H9 (cell line): ENCODE results near the gene PRR33. TPM values are rescaled to one million over a fixed set of nuclear protein-coding genes. Genes with fewer than 3 reads are reported as not detected.

Experiments used
- DNase-seq: peaks from one replicate; pipeline ENCODE4 v3.0.0-alpha.2; 2017
- H2AFZ ChIP-seq: one replicate; pipeline ENCODE4 v1.6.1; 2013; ENCODE audit warnings: mild to moderate bottlenecking, low read length, control low read depth, moderate library complexity
- H2AK5ac ChIP-seq: 2 replicates; pipeline ENCODE4 v1.6.1; 2013; ENCODE audit warnings: low read length, control low read depth, mixed read lengths; ENCODE audit not compliant: insufficient read length
- H2BK120ac ChIP-seq: one replicate; pipeline ENCODE4 v1.6.1; 2013; ENCODE audit warnings: low read depth, mild to moderate bottlenecking, low read length, control low read depth, inconsistent platforms; ENCODE audit not compliant: poor library complexity, severe bottlenecking
- H2BK12ac ChIP-seq: 2 replicates; pipeline ENCODE4 v1.6.1; 2013; ENCODE audit warnings: low read length, control low read depth, mixed read lengths, low read depth; ENCODE audit not compliant: insufficient read length
- H2BK15ac ChIP-seq: 2 replicates; pipeline ENCODE4 v1.6.1; 2013; ENCODE audit warnings: low read depth, low read length, control low read depth
- H2BK20ac ChIP-seq: one replicate; pipeline ENCODE4 v1.6.1; 2013; ENCODE audit warnings: low read depth, mild to moderate bottlenecking, low read length, control low read depth, inconsistent platforms; ENCODE audit not compliant: poor library complexity, severe bottlenecking
- H2BK5ac ChIP-seq: 2 replicates; pipeline ENCODE4 v1.6.1; 2013; ENCODE audit warnings: low read length, control low read depth, mixed read lengths; ENCODE audit not compliant: insufficient read length
- H3K14ac ChIP-seq: 2 replicates; pipeline ENCODE4 v1.6.1; 2013; ENCODE audit warnings: low read length, control low read depth; ENCODE audit not compliant: insufficient read depth
- H3K18ac ChIP-seq: 2 replicates; pipeline ENCODE4 v1.6.1; 2013; ENCODE audit warnings: low read depth, mild to moderate bottlenecking, mixed read lengths, low read length, control low read depth; ENCODE audit not compliant: insufficient read length
- H3K23ac ChIP-seq: 2 replicates; pipeline ENCODE4 v1.6.1; 2013; ENCODE audit warnings: low read length, control low read depth, mixed read lengths, low read depth; ENCODE audit not compliant: insufficient read length
- H3K23me2 ChIP-seq: 2 replicates; pipeline ENCODE4 v1.6.1; 2013; ENCODE audit warnings: low read depth, mild to moderate bottlenecking, mixed read lengths, low read length, control low read depth; ENCODE audit not compliant: insufficient read length, poor library complexity, severe bottlenecking
- H3K27ac ChIP-seq: 2 replicates; pipeline ENCODE4 v1.5.1; 2013; ENCODE audit warnings: low read length, control low read depth, mixed read lengths, low read depth; ENCODE audit not compliant: insufficient read length
- H3K27me3 ChIP-seq: 2 replicates; pipeline ENCODE4 v1.6.1; 2013; ENCODE audit warnings: low read length, control low read depth, inconsistent platforms; ENCODE audit not compliant: insufficient read depth
- H3K4ac ChIP-seq: 2 replicates; pipeline ENCODE4 v1.6.1; 2013; ENCODE audit warnings: low read depth, mild to moderate bottlenecking, control low read depth, inconsistent platforms, low read length, moderate library complexity
- H3K4me1 ChIP-seq: 2 replicates; pipeline ENCODE4 v1.6.1; 2013; ENCODE audit warnings: low read length, control low read depth, inconsistent platforms; ENCODE audit not compliant: insufficient read depth
- H3K4me2 ChIP-seq: 2 replicates; pipeline ENCODE4 v1.6.1; 2013; ENCODE audit warnings: low read length, control low read depth, mixed read lengths; ENCODE audit not compliant: insufficient read length, insufficient read depth
- H3K56ac ChIP-seq: 2 replicates; pipeline ENCODE4 v1.6.1; 2013; ENCODE audit warnings: low read depth, mild to moderate bottlenecking, mixed read lengths, low read length, control low read depth; ENCODE audit not compliant: insufficient read length
- H3K79me1 ChIP-seq: 2 replicates; pipeline ENCODE4 v1.6.1; 2013; ENCODE audit warnings: low read depth, mild to moderate bottlenecking, moderate library complexity, low read length, control low read depth, inconsistent platforms; ENCODE audit not compliant: insufficient read depth, poor library complexity, severe bottlenecking
- H3K79me2 ChIP-seq: 2 replicates; pipeline ENCODE4 v1.6.1; 2013; ENCODE audit warnings: low read length, control low read depth, inconsistent platforms; ENCODE audit not compliant: insufficient read depth
- H3K9ac ChIP-seq: 2 replicates; pipeline ENCODE4 v1.6.1; 2013; ENCODE audit warnings: low read length, control low read depth, mixed read lengths; ENCODE audit not compliant: insufficient read length; ENCODE audit errors: extremely low read depth
- H3K9me3 ChIP-seq: one replicate; pipeline ENCODE4 v1.6.1; 2013; ENCODE audit warnings: low read depth, low read length, inconsistent platforms; ENCODE audit not compliant: control insufficient read depth
- H3T11ph ChIP-seq: one replicate; pipeline ENCODE4 v1.6.1; 2013; ENCODE audit warnings: mild to moderate bottlenecking, low read length, control low read depth, inconsistent platforms
- H4K20me1 ChIP-seq: one replicate; pipeline ENCODE4 v1.6.1; 2013; ENCODE audit not compliant: control insufficient read depth, insufficient read length, insufficient read depth
- H4K5ac ChIP-seq: 2 replicates; pipeline ENCODE4 v1.6.1; 2013; ENCODE audit warnings: low read depth, mild to moderate bottlenecking, mixed read lengths, low read length, control low read depth; ENCODE audit not compliant: insufficient read length
- H4K8ac ChIP-seq: replicated peaks from 2 replicates; pipeline ENCODE4 v1.6.1; 2013; ENCODE audit warnings: low read length, control low read depth, mixed read lengths, low read depth; ENCODE audit not compliant: insufficient read length
- H4K91ac ChIP-seq: 2 replicates; pipeline ENCODE4 v1.6.1; 2013; ENCODE audit warnings: low read depth, mild to moderate bottlenecking, moderate library complexity, mixed read lengths, low read length, control low read depth; ENCODE audit not compliant: insufficient read length
- H3K27ac Mint-ChIP-seq, 3 experiments: 2 replicates in 2 of 3; 3 replicates in 1 of 3; pipeline ENCODE4 v1.8.0; 2020 to 2021; ENCODE audit warnings: mixed read lengths in 3 of 3, mild to moderate bottlenecking in 1 of 3, moderate library complexity in 1 of 3
- H3K27me3 Mint-ChIP-seq: 2 replicates; pipeline ENCODE4 v1.8.0; 2021; ENCODE audit warnings: low read depth, mild to moderate bottlenecking, moderate library complexity, mixed read lengths
- H3K36me3 Mint-ChIP-seq, 3 experiments: 2 replicates in 2 of 3; 3 replicates in 1 of 3; pipeline ENCODE4 v1.8.0; 2020 to 2021; ENCODE audit warnings: low read depth in 3 of 3, mixed read lengths in 3 of 3; ENCODE audit not compliant: insufficient read depth in 1 of 3
- H3K4me1 Mint-ChIP-seq, 2 experiments: 2 replicates each; pipeline ENCODE4 v1.8.0; 2020; ENCODE audit warnings: mixed read lengths in 2 of 2
- H3K4me3 Mint-ChIP-seq, 2 experiments: 2 replicates in 1 of 2; 3 replicates in 1 of 2; pipeline ENCODE4 v1.8.0; 2020 to 2021; ENCODE audit warnings: mild to moderate bottlenecking in 2 of 2, mixed read lengths in 2 of 2, moderate library complexity in 1 of 2
- H3K9me3 Mint-ChIP-seq, 2 experiments: 2 replicates in 1 of 2; 3 replicates in 1 of 2; pipeline ENCODE4 v1.8.0; 2020; ENCODE audit warnings: mild to moderate bottlenecking in 2 of 2, mixed read lengths in 2 of 2, moderate library complexity in 1 of 2
- CTCF ChIP-seq: fragments of 200-600 bp; sonication (generic); conservative IDR thresholded peaks from 3 replicates; pipeline ENCODE4 v1.8.0; 2021; ENCODE audit warnings: antibody characterized with exemption, mild to moderate bottlenecking
- WGBS: extraction: QIAGEN DNeasy Blood & Tissue Kit; methylation state at CpG from one replicate; pipeline ENCODE4 v1.1.7; 2013; ENCODE audit warnings: missing lambda C conversion rate, low lambda C conversion rate, mixed read lengths; ENCODE audit not compliant: insufficient read length; ENCODE audit errors: extremely low coverage; 5-methylcytosine and 5-hydroxymethylcytosine counted together
- total RNA-seq: library from RNA; stranded (reverse); gene quantifications from 2 replicates; pipeline ENCODE4 v1.2.1, GENCODE V29; 2021

The PRR33 gene
- total RNA-seq, 1 experiment from 2014 or later, result not detected

- Mint-ChIP-seq H3K27ac (peak overlapping the region in 2 of 3 experiments; percentile 5 to 60; a peak in 2 of 7 replicates), H3K9me3 (peaks cover 6% of the 10 kb centered on the region in 2 experiments; a peak in 3 of 5 replicates), H3K4me3 (no peak overlapping the region), H3K27me3 (peaks cover 18% of the 10 kb centered on the region), H3K36me3 (no peaks in the 10 kb centered on the region; a peak in 1 of 7 replicates), H3K4me1 (peaks cover 5% of the 10 kb centered on the region in 2 experiments)
- Histone ChIP-seq H2BK15ac (no peak overlapping the region), H3K79me2 (no peaks in the 10 kb centered on the region), H2BK5ac (no peak overlapping the region), H4K8ac (no peak overlapping the region), H4K91ac (no peak overlapping the region), H3K27me3 (no peaks in the 10 kb centered on the region), H4K5ac (no peak overlapping the region), H3K18ac (no peak overlapping the region), H3K79me1 (no peaks in the 10 kb centered on the region), H3K56ac (no peak overlapping the region), H3K4me1 (0 out of 2 replicates have a peak, but pooled peaks cover 3% of the 10 kb centered on the region), H3K14ac (no peak overlapping the region), H2BK20ac (no peak overlapping the region), H3T11ph (no peak overlapping the region), H3K23me2 (peaks cover 2% of the 10 kb centered on the region), H2BK120ac (no peak overlapping the region), H3K4ac (no peak overlapping the region), H3K9me3 (no peaks in the 10 kb centered on the region), H3K27ac (no peak overlapping the region), H3K23ac (no peak overlapping the region), H2AK5ac (no peak overlapping the region), H2AFZ (no peak overlapping the region), H4K20me1 (no peaks in the 10 kb centered on the region), H2BK12ac (no peak overlapping the region), H3K4me2 (no peak overlapping the region), H3K9ac (no peak overlapping the region)
- no peak for TF ChIP-seq CTCF
- no peak for DNase-seq
- WGBS, result no CpG with 5 or more reads among the region's 31 CpGs
Measured at GRCh38 chr11:1913271-1914060, 21.8 kb upstream of the PRR33 start.
